ENCODE measurements around the gene DUT. TPM values are rescaled to one million over a fixed set of nuclear protein-coding genes. Genes with fewer than 3 reads are reported as not detected.

Gene DUT
- 100 to 1,000 TPM in 3 of 4 donors, 10 to 100 TPM in 1; 67.1 to 235 (median 171) TPM for total RNA-seq

GRCh38 chr15:48330855-48331795 is at the start of gene DUT:
DUT (plus strand) TSS chr15:48331429; CDS start chr15:48331516, 87 bp downstream.
- Histone ChIP-seq H3K27ac (peak within 1 kb of the TSS; percentile 99), H3K9me3 (no peaks in the 10 kb centered on the region), H3K36me3 (no peaks in the 10 kb centered on the region), H3K4me1 (peaks cover 4 to 7% of the 10 kb centered on the region in 2 donors), H3K4me3 (peak within 1 kb of the TSS; percentile 72 to 89), H3K27me3 (no peaks in the 10 kb centered on the region)
- peak; percentile 82 to 85 for DNase-seq
- TF ChIP-seq CTCF (IDR thresholded peaks at IDR 0.05) (no peak), POLR2A (IDR thresholded peaks at IDR 0.05) (peak; percentile 70 to 90)
- intact Hi-C loops (cut with DNase I; ENCODE audit: low total_unique reads), result no loop called here

GRCh38 chr15:48281674-48282073 is 49.6 kb upstream of the DUT start:
- no peaks in the 10 kb centered on the region for H3K36me3 ChIP-seq
- DNase-seq, result no peak
- no peak overlapping the region for H3K4me3 ChIP-seq
- no peak for TF ChIP-seq CTCF (IDR thresholded peaks at IDR 0.05)
- no peak for TF ChIP-seq POLR2A (IDR thresholded peaks at IDR 0.05)
- no peaks in the 10 kb centered on the region for H3K9me3 ChIP-seq
- H3K27me3 ChIP-seq, result no peaks in the 10 kb centered on the region
- no peak overlapping the region for H3K27ac ChIP-seq
- H3K4me1 ChIP-seq, result no peaks in the 10 kb centered on the region
- intact Hi-C loops (cut with DNase I; ENCODE audit: low total_unique reads), result no loop called here

- Histone ChIP-seq H3K36me3 (no peaks in the 10 kb centered on the region), H3K9me3 (no peaks in the 10 kb centered on the region), H3K27me3 (no peaks in the 10 kb centered on the region), H3K4me1 (no peaks in the 10 kb centered on the region), H3K4me3 (no peak overlapping the region), H3K27ac (no peak overlapping the region)
- TF ChIP-seq POLR2A (IDR thresholded peaks at IDR 0.05) (no peak), CTCF (IDR thresholded peaks at IDR 0.05) (no peak)
- intact Hi-C loops (cut with DNase I; ENCODE audit: low total_unique reads), result no loop called here
- no peak for DNase-seq
Measured at GRCh38 chr15:48282216-48282615, 49.0 kb upstream of the DUT start.

GRCh38 chr15:48283396-48284145 is 47.7 kb upstream of the DUT start:
- no peak for TF ChIP-seq POLR2A (IDR thresholded peaks at IDR 0.05)
- TF ChIP-seq CTCF (IDR thresholded peaks at IDR 0.05), result no peak

More at GRCh38 chr15:48283396-48284145, 47.7 kb upstream of the DUT start:
- DNase-seq, result no peak
- Histone ChIP-seq H3K9me3 (no peaks in the 10 kb centered on the region), H3K4me1 (no peaks in the 10 kb centered on the region), H3K4me3 (no peak overlapping the region), H3K36me3 (no peaks in the 10 kb centered on the region), H3K27ac (no peak overlapping the region), H3K27me3 (no peaks in the 10 kb centered on the region)
- intact Hi-C loops (cut with DNase I; ENCODE audit: low total_unique reads), result no loop called here
